GM20000 (cell line): ENCODE results near the gene GAB2.

ENCODE experiments used
- DNase-seq: peaks from one replicate; pipeline ENCODE4 v3.0.0; 2012; ENCODE audit warnings: low spot score
- CTCF ChIP-seq: IDR thresholded peaks from 2 replicates; pipeline ENCODE4 v1.5.1; 2012; ENCODE audit warnings: mild to moderate bottlenecking, control low read depth; ENCODE audit errors: extremely low read depth, missing control alignments

Gene GAB2

GRCh38 chr11:78209478-78209877 is 208.1 kb downstream of the GAB2 start:
- no peak for TF ChIP-seq CTCF
- DNase-seq = no peak

- no peak for DNase-seq
Measured at GRCh38 chr11:78208257-78209165, 209.1 kb downstream of the GAB2 start.

GRCh38 chr11:78207532-78208256 is 209.9 kb downstream of the GAB2 start:
- TF ChIP-seq CTCF = no peak
- DNase-seq = no peak

More at GRCh38 chr11:78208257-78209165, 209.1 kb downstream of the GAB2 start:
- TF ChIP-seq CTCF = no peak

- no peak for TF ChIP-seq CTCF
Measured at GRCh38 chr11:78205691-78206090, 211.9 kb downstream of the GAB2 start.

GRCh38 chr11:78205256-78205655 is 212.4 kb downstream of the GAB2 start:
- TF ChIP-seq CTCF = no peak
- no peak for DNase-seq

More at GRCh38 chr11:78205691-78206090, 211.9 kb downstream of the GAB2 start:
- no peak for DNase-seq

GRCh38 chr11:78203184-78203583 is 214.4 kb downstream of the GAB2 start:
- TF ChIP-seq CTCF = no peak
- DNase-seq = no peak

GRCh38 chr11:78202733-78203167 is 214.9 kb downstream of the GAB2 start:
- DNase-seq = no peak
- TF ChIP-seq CTCF = no peak
